Stimulated activated CD8-positive, alpha-beta memory T cell treated with anti-CD3 and anti-CD28 coated beads, Interleukin-15, amount 100 ng/mL, for 1 hour (primary cell): ENCODE data around the gene SPAG6.

Experiments
- DNase-seq: peaks from one replicate; pipeline ENCODE4 v3.0.0-alpha.2; 2020; ENCODE audit warnings: low read depth

Gene SPAG6

GRCh38 chr10:22460101-22460500 lies 114.8 kb downstream of the SPAG6 start:
- DNase-seq = no peak

- no peak for DNase-seq
Observed at GRCh38 chr10:22460531-22461403, 115.5 kb downstream of the SPAG6 start.

- no peak for DNase-seq
Observed at GRCh38 chr10:22461891-22462290, 116.6 kb downstream of the SPAG6 start.

GRCh38 chr10:22463255-22463654 lies 118.0 kb downstream of the SPAG6 start:
- DNase-seq = no peak

GRCh38 chr10:22464966-22465629 lies 119.8 kb downstream of the SPAG6 start:
- DNase-seq = no peak

- DNase-seq = no peak
Observed at GRCh38 chr10:22466763-22467334, 121.6 kb downstream of the SPAG6 start.
